A549 (cell line): ENCODE results near the gene IGF2BP1. TPM values are rescaled to one million over a fixed set of nuclear protein-coding genes. Genes with fewer than 3 reads are reported as not detected.
"Not testable (repeated sequence)": the region's sequence is repeated elsewhere in the genome, so short reads cannot be mapped to it uniquely, and the experiment has no call there.

Experiments
- ATAC-seq, 2 experiments: fragments of 200-7000 bp in 1 of 2; fragments of >200 bp in 1 of 2; cut with Nextera tagmentation in 1 of 2; cut with Tn5 transposase in 1 of 2; 3 replicates each; pipeline versions ENCODE4 v1.8.0 to v1.9.1; 2018 to 2020; ENCODE audit warnings: mild to moderate bottlenecking in 1 of 2, moderate library complexity in 1 of 2
- CTCF ChIA-PET: fragments of 300-600 bp; sonication (Branson Sonifier 250); formaldehyde crosslinking; extraction: SDS; loops from one replicate; lab custom pipeline; 2021; ENCODE audit warnings: antibody characterized with exemption, inconsistent platforms; lab: Yijun Ruan, JAX
- POLR2A ChIA-PET: fragments of 350-600 bp; formaldehyde crosslinking; extraction: SDS; loops from one replicate; lab custom pipeline; 2021; ENCODE audit warnings: antibody characterized with exemption, inconsistent platforms; lab: Yijun Ruan, JAX
- DNase-seq, 2 experiments: peaks; one replicate each; pipeline versions ENCODE4 v3.0.0 to v3.0.0-alpha.2; 2011 to 2016; ENCODE audit warnings: low read depth in 1 of 2, low spot score in 1 of 2
- FAIRE-seq: peaks from 2 replicates; lab custom pipeline; 2011; peaks lifted over from hg19 to GRCh38; lab: Jason Lieb, UNC
- H3K27ac ChIP-seq, 2 experiments: fragments of >200 bp; sonication (Bioruptor Twin); formaldehyde crosslinking; 3 replicates each; pipeline ENCODE4 v1.5.1; 2016 to 2017
- H3K4me1 ChIP-seq: fragments of >200 bp; sonication (Bioruptor Twin); formaldehyde crosslinking; 3 replicates; pipeline ENCODE4 v1.6.1; 2016
- H3K4me2 ChIP-seq: fragments of >200 bp; sonication (Bioruptor Twin); formaldehyde crosslinking; 3 replicates; pipeline ENCODE4 v1.6.1; 2016
- H3K4me3 ChIP-seq: fragments of >200 bp; sonication (Bioruptor Twin); formaldehyde crosslinking; 3 replicates; pipeline ENCODE4 v1.5.1; 2016
- H3K9me3 ChIP-seq: fragments of >200 bp; sonication (Bioruptor Twin); formaldehyde crosslinking; 3 replicates; pipeline ENCODE4 v1.6.1; 2016
- CBX2 ChIP-seq: fragments of 200-600 bp; sonication (generic); IDR thresholded peaks from 2 replicates; pipeline ENCODE4 v1.6.1; 2016; ENCODE audit warnings: low read depth, mild to moderate bottlenecking, borderline replicate concordance
- CEBPB ChIP-seq, 2 experiments: fragments of >200 bp in 1 of 2; sonication (Bioruptor Twin) in 1 of 2; formaldehyde crosslinking in 1 of 2; IDR thresholded peaks; 2 replicates each; pipeline ENCODE4 v1.6.1; 2012 to 2016
- CHD4 ChIP-seq: fragments of 200-600 bp; sonication (generic); IDR thresholded peaks from 2 replicates; pipeline ENCODE4 v1.6.1; 2016; ENCODE audit warnings: antibody characterized with exemption, mild to moderate bottlenecking, borderline replicate concordance
- EHMT2 ChIP-seq: fragments of 200-600 bp; sonication (generic); IDR thresholded peaks from 2 replicates; pipeline ENCODE4 v1.6.1; 2016; ENCODE audit warnings: antibody characterized with exemption, low read depth, mild to moderate bottlenecking, moderate library complexity
- ELK1 ChIP-seq: fragments of 150-350 bp; IDR thresholded peaks from 2 replicates; pipeline ENCODE4 v1.6.1; 2014; ENCODE audit warnings: low read depth, mild to moderate bottlenecking, low read length
- ESRRA ChIP-seq: fragments of 150-350 bp; IDR thresholded peaks from 2 replicates; pipeline ENCODE4 v1.6.1; 2014; ENCODE audit warnings: mild to moderate bottlenecking, low read length, borderline replicate concordance
- FOXS1 ChIP-seq: fragments of 250-450 bp; sonication (Bioruptor Pico); IDR thresholded peaks from 2 replicates; pipeline ENCODE4 v1.5.0; 2020; ENCODE audit warnings: mild to moderate bottlenecking, moderate library complexity
- GATA3 ChIP-seq: IDR thresholded peaks from 2 replicates; pipeline ENCODE4 v1.6.1; 2012; ENCODE audit warnings: borderline replicate concordance
- HOXB13 ChIP-seq: fragments of 250-450 bp; sonication (Bioruptor Pico); IDR thresholded peaks from 2 replicates; pipeline ENCODE4 v1.5.0; 2020; ENCODE audit warnings: low read depth, mild to moderate bottlenecking, moderate library complexity
- HOXB5 ChIP-seq: fragments of 250-450 bp; sonication (Bioruptor Pico); IDR thresholded peaks from 2 replicates; pipeline ENCODE4 v1.5.0; 2020; ENCODE audit warnings: mild to moderate bottlenecking, moderate library complexity
- JUNB ChIP-seq: fragments of >200 bp; sonication (Bioruptor Twin); formaldehyde crosslinking; IDR thresholded peaks from 2 replicates; pipeline ENCODE4 v1.6.1; 2016
- MYC ChIP-seq: IDR thresholded peaks from 2 replicates; pipeline ENCODE4 v1.6.1; 2012; ENCODE audit warnings: mild to moderate bottlenecking, inconsistent platforms, low read length, improper control_type of control experiment, borderline replicate concordance
- NR3C1 ChIP-seq: fragments of >200 bp; sonication (Bioruptor Twin); formaldehyde crosslinking; IDR thresholded peaks from 3 replicates; pipeline ENCODE4 v1.6.1; 2017
- POLR2A ChIP-seq: IDR thresholded peaks from 2 replicates; pipeline ENCODE4 v1.6.1; 2012; ENCODE audit warnings: mild to moderate bottlenecking, low read length
- POLR2AphosphoS2 ChIP-seq: conservative IDR thresholded peaks from 2 replicates; pipeline ENCODE4 v1.6.1; 2012; ENCODE audit warnings: low read length, improper control_type of control experiment, inconsistent platforms
- RAD21 ChIP-seq, 2 experiments: fragments of >200 bp in 1 of 2; sonication (Bioruptor Twin) in 1 of 2; formaldehyde crosslinking in 1 of 2; IDR thresholded peaks in 1 of 2; conservative IDR thresholded peaks in 1 of 2; 2 replicates in 1 of 2; 3 replicates in 1 of 2; pipeline ENCODE4 v1.6.1; 2012 to 2018; ENCODE audit warnings: inconsistent platforms in 1 of 2
- RNF2 ChIP-seq: fragments of 200-600 bp; sonication (generic); IDR thresholded peaks from 2 replicates; pipeline ENCODE4 v1.6.1; 2016; ENCODE audit warnings: low read depth, mild to moderate bottlenecking, antibody characterized with exemption, moderate library complexity, borderline replicate concordance
- TFCP2L1 ChIP-seq: fragments of 250-450 bp; sonication (Bioruptor Pico); IDR thresholded peaks from 2 replicates; pipeline ENCODE4 v1.5.0; 2021; ENCODE audit warnings: mild to moderate bottlenecking
- ZC3H11A ChIP-seq: fragments of 450-650 bp; IDR thresholded peaks from 2 replicates; pipeline ENCODE4 v1.6.1; 2014; ENCODE audit warnings: antibody characterized with exemption, mild to moderate bottlenecking
- ZSCAN20 ChIP-seq: fragments of 250-450 bp; sonication (Bioruptor Pico); IDR thresholded peaks from 2 replicates; pipeline ENCODE4 v1.8.0; 2022; ENCODE audit warnings: mild to moderate bottlenecking, moderate library complexity
- WGBS: methylation state at CpG from one replicate; pipeline ENCODE4 v1.1.6; 2017; ENCODE audit errors: missing lambda C conversion rate; 5-methylcytosine and 5-hydroxymethylcytosine counted together
- polyA plus RNA-seq, 4 experiments: library from polyadenylated mRNA; depleted of rRNA in 3 of 4; stranded (reverse); fragments of >200 nt; fragmentation: RNase III in 1 of 4; extraction: RNeasy Plus Mini Kit Qiagen cat#74134 plus additional on column Dnase treatment in 1 of 4; gene quantifications; 2 replicates in 3 of 4; 3 replicates in 1 of 4; pipeline ENCODE4 v1.2.3, GENCODE V29; 2011 to 2017
- TF ChIP-seq, protein P1 (sequence below): IDR thresholded peaks from 2 replicates; pipeline ENCODE4 v1.6.1; 2012
- TF ChIP-seq, protein P2 (sequence below): fragments of >200 bp; sonication (Bioruptor Twin); formaldehyde crosslinking; IDR thresholded peaks from 3 replicates; pipeline ENCODE4 v1.5.1; 2016
- TF ChIP-seq, protein P3 (sequence below): fragments of >200 bp; sonication (Bioruptor Twin); formaldehyde crosslinking; IDR thresholded peaks from 3 replicates; pipeline ENCODE4 v1.6.1; 2016

IGF2BP1 gene
- polyA plus RNA-seq, 2 of the 4 experiments (the other 2 are of a cell fraction): 26.2 to 40.3 TPM

DNA sequence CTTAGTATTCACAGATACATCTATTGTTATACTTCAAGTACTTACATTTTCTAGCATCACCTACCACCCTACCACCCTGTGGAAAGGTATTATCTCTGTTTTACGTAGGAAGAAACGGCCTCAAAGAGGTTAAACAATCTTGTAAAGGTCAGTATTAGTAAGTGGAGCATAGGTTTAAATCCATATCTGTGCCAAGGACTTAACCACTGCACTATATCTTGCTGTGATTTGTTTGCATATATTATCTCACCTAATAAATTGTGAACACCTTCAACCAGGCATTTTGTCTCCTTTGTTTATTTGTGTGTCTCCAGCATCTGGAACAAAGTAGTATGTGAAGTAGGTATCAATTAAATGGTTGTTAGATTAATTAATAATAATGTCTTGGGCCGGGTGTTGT, 27.3 kb downstream of the IGF2BP1 start:
- WGBS: 66% methylated on average over 3 of the region's 3 CpGs
- DNase-seq: no peak
- H3K9me3 ChIP-seq: no peaks in the 10 kb centered on the region
- 0 out of 2 replicates have a peak, but pooled peaks have one; percentile 24 for TF ChIP-seq POLR2AphosphoS2
- no peak for TF ChIP-seq RAD21 (conservative IDR thresholded peaks at IDR 0.05 in 1 of 2, IDR thresholded peaks at IDR 0.05 in 1 of 2)
- TF ChIP-seq HOXB13 (CRISPR knock-in tag): no peak
- TF ChIP-seq, protein P1, sequence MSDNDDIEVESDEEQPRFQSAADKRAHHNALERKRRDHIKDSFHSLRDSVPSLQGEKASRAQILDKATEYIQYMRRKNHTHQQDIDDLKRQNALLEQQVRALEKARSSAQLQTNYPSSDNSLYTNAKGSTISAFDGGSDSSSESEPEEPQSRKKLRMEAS: no peak
- TF ChIP-seq, all 56 proteins: peak for 1
- FAIRE-seq (no peak), ATAC-seq (no peak)
- ChIA-PET POLR2A (no interaction called here), CTCF (interaction anchor here (1.0 to 25.5 kb wide), 6 partner anchors 8 to 140 kb away, joined by 3 to 639 read pairs (median 12); partner anchors contain the start of gene IGF2BP1)
- H3K4me1 ChIP-seq: peaks cover 55% of the 10 kb centered on the region
- no peak overlapping the region for H3K4me3 ChIP-seq
- H3K4me2 ChIP-seq: no peak overlapping the region
- peak overlapping the region in 1 of 2 experiments; percentile 90; a peak in 1 of 6 replicates for H3K27ac ChIP-seq

DNA sequence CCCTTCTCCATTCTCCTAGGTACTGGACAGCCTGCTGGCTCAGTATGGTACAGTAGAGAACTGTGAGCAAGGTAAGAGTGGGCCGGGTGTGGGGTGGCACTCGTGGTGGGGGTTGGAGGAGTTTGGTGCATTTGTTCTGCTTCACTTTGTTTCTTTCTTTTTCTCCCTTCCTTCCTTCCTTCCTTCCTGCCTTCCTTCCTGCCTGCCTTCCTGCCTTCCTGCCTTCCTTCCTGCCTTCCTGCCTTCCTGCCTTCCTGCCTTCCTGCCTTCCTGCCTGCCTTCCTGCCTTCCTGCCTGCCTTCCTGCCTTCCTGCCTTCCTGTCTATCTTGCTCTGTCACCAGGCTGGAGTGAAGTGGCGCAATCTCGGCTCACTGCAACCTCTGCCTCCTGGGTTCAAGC, 29.3 kb downstream of the IGF2BP1 start:
- not testable (repeated sequence) for ATAC-seq
- 92% methylated on average over 4 of the region's 4 CpGs for WGBS
- 0 out of 4 replicates have a peak, but pooled peaks of 1 of the 2 experiments have one; percentile 42 for TF ChIP-seq CEBPB (IDR thresholded peaks at IDR 0.05)
- TF ChIP-seq, all 56 proteins: peak for 1; not testable (repeated sequence) for 55
- peaks cover 37% of the 10 kb centered on the region for H3K4me1 ChIP-seq
- not testable (repeated sequence) for H3K9me3 ChIP-seq, H3K4me3 ChIP-seq, DNase-seq, FAIRE-seq, H3K4me2 ChIP-seq
- CTCF ChIA-PET: interaction anchor here (1.6 to 25.5 kb wide), 4 partner anchors 9 to 148 kb away, joined by 3 to 639 read pairs (median 200); partner anchors contain the start of genes IGF2BP1 and SNF8
- H3K27ac ChIP-seq: peak overlapping the region in 1 of 2 experiments; percentile 55; a peak in 3 of 6 replicates
- POLR2A ChIA-PET: interaction anchor here (1.1 kb wide), 1 partner anchor 30 kb away, joined by 3 read pairs; no protein-coding TSS in a partner anchor

DNA sequence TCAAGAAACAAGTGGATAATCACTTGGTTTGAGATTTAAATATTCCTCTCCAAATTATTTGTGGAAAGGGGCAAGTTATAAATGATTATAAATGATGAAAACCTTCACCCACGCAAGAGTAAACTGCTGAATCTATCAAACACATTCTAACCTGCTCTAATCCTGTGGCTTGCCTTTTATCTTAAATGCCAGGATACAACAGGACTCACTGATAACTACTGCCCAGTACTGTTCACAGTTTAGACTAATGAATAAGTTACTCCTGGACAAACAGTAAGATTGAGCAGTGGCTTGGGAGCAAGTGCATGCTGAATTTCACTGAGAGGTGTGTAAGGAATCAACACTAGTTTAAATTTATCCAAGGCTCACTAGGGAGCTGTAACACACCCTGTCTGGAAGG, 31.1 kb downstream of the IGF2BP1 start:
- ATAC-seq (no peak), DNase-seq (no peak), FAIRE-seq (no peak)
- TF ChIP-seq ZSCAN20 (no peak), NR3C1 (no peak), ZC3H11A (no peak), EHMT2 (no peak), ELK1 (no peak), JUNB (no peak), POLR2A (no peak), MYC (no peak), FOXS1 (CRISPR knock-in tag) (no peak), CHD4 (no peak), ESRRA (no peak), CBX2 (no peak), GATA3 (no peak), HOXB5 (no peak), RNF2 (no peak), TFCP2L1 (CRISPR knock-in tag) (no peak)
- TF ChIP-seq, protein P2, sequence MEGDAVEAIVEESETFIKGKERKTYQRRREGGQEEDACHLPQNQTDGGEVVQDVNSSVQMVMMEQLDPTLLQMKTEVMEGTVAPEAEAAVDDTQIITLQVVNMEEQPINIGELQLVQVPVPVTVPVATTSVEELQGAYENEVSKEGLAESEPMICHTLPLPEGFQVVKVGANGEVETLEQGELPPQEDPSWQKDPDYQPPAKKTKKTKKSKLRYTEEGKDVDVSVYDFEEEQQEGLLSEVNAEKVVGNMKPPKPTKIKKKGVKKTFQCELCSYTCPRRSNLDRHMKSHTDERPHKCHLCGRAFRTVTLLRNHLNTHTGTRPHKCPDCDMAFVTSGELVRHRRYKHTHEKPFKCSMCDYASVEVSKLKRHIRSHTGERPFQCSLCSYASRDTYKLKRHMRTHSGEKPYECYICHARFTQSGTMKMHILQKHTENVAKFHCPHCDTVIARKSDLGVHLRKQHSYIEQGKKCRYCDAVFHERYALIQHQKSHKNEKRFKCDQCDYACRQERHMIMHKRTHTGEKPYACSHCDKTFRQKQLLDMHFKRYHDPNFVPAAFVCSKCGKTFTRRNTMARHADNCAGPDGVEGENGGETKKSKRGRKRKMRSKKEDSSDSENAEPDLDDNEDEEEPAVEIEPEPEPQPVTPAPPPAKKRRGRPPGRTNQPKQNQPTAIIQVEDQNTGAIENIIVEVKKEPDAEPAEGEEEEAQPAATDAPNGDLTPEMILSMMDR: no peak
- TF ChIP-seq, protein P3, sequence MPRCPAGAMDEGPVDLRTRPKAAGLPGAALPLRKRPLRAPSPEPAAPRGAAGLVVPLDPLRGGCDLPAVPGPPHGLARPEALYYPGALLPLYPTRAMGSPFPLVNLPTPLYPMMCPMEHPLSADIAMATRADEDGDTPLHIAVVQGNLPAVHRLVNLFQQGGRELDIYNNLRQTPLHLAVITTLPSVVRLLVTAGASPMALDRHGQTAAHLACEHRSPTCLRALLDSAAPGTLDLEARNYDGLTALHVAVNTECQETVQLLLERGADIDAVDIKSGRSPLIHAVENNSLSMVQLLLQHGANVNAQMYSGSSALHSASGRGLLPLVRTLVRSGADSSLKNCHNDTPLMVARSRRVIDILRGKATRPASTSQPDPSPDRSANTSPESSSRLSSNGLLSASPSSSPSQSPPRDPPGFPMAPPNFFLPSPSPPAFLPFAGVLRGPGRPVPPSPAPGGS: no peak
- ChIA-PET CTCF (interaction anchor here (0.7 to 25.5 kb wide), 11 partner anchors 11 to 350 kb away, joined by 3 to 639 read pairs (median 4); partner anchors contain the start of genes ATP5MC1, IGF2BP1 and SNF8), POLR2A (interaction anchor here (4.7 kb wide), 1 partner anchor 32 kb away, joined by 24 read pairs; the partner anchor contains the start of gene IGF2BP1)
- H3K4me1 ChIP-seq: peaks cover 33% of the 10 kb centered on the region
- no peaks in the 10 kb centered on the region for H3K9me3 ChIP-seq
- no peak overlapping the region for H3K4me3 ChIP-seq
- H3K27ac ChIP-seq: 0 out of 6 replicates have a peak overlapping the region, but pooled peaks of 1 of the 2 experiments have one; percentile 3
- 85% methylated on average over 1 of the region's 1 CpG for WGBS
- no peak overlapping the region for H3K4me2 ChIP-seq
